HG02623 (cell line): ENCODE results near the gene CHRNG.

Source experiments
- ATAC-seq: cut with Tn5 transposase; IDR thresholded peaks from one replicate; pipeline ENCODE4 v1.9.1; 2021; ENCODE audit warnings: moderate library complexity; ENCODE audit not compliant: unreplicated experiment

The CHRNG gene

GRCh38 chr2:232574674-232575403 lies 35.3 kb downstream of the CHRNG start:
- no peak for ATAC-seq

GRCh38 chr2:232575404-232575746 lies 35.9 kb downstream of the CHRNG start:
- no peak for ATAC-seq

- no peak for ATAC-seq
These were observed 37.5 kb downstream of the CHRNG start for GRCh38 chr2:232576995-232577394.

GRCh38 chr2:232577841-232578240 lies 38.3 kb downstream of the CHRNG start:
- no peak for ATAC-seq

- no peak for ATAC-seq
These were observed 39.1 kb downstream of the CHRNG start for GRCh38 chr2:232578626-232579025.

GRCh38 chr2:232580648-232580981 lies 41.1 kb downstream of the CHRNG start:
- ATAC-seq, result no peak

- no peak for ATAC-seq
These were observed 42.2 kb downstream of the CHRNG start for GRCh38 chr2:232581725-232582124.

- ATAC-seq, result no peak
These were observed 44.7 kb downstream of the CHRNG start for GRCh38 chr2:232584238-232584637.

- ATAC-seq, result no peak
These were observed 47.5 kb downstream of the CHRNG start for GRCh38 chr2:232586943-232587505.

- no peak for ATAC-seq
These were observed 48.0 kb downstream of the CHRNG start for GRCh38 chr2:232587512-232587911.

- ATAC-seq, result no peak
These were observed 48.5 kb downstream of the CHRNG start for GRCh38 chr2:232588031-232588430.

GRCh38 chr2:232588680-232589585 lies 49.4 kb downstream of the CHRNG start:
- no peak for ATAC-seq

- ATAC-seq, result no peak
These were observed 53.4 kb downstream of the CHRNG start for GRCh38 chr2:232592772-232593395.

- ATAC-seq, result no peak
These were observed 54.5 kb downstream of the CHRNG start for GRCh38 chr2:232593982-232594381.
